Measurements from ENCODE around the gene INSR.
"Not testable (repeated sequence)": the region's sequence is repeated elsewhere in the genome, so short reads cannot be mapped to it uniquely, and the experiment has no call there.

The INSR gene

GRCh38 chr19:7216373-7216902 is 77.8 kb downstream of the INSR start:
- DNase-seq = no peak

- DNase-seq = no peak
Measured at GRCh38 chr19:7215176-7215575, 79.0 kb downstream of the INSR start.

GRCh38 chr19:7214324-7215089 is 79.7 kb downstream of the INSR start:
- DNase-seq = no peak

GRCh38 chr19:7213628-7214323 is 80.4 kb downstream of the INSR start:
- no peak for DNase-seq

- DNase-seq = no peak
Measured at GRCh38 chr19:7211191-7211951, 82.8 kb downstream of the INSR start.

GRCh38 chr19:7210359-7210758 is 83.9 kb downstream of the INSR start:
- DNase-seq = no peak

GRCh38 chr19:7209597-7210325 is 84.5 kb downstream of the INSR start:
- not testable (repeated sequence) for DNase-seq

- not testable (repeated sequence) for DNase-seq
Measured at GRCh38 chr19:7209036-7209435, 85.2 kb downstream of the INSR start.

GRCh38 chr19:7203332-7203731 is 90.9 kb downstream of the INSR start:
- no peak for DNase-seq

- DNase-seq = no peak
Measured at GRCh38 chr19:7202888-7203287, 91.3 kb downstream of the INSR start.

- peak; percentile 1 for DNase-seq
Measured at GRCh38 chr19:7200736-7201135, 93.5 kb downstream of the INSR start.

GRCh38 chr19:7199613-7200533 is 94.3 kb downstream of the INSR start:
- DNase-seq = no peak

GRCh38 chr19:7197760-7198696 is 96.2 kb downstream of the INSR start:
- DNase-seq = peak; percentile 92

GRCh38 chr19:7197119-7197759 is 97.0 kb downstream of the INSR start:
- peak; percentile 93 for DNase-seq

- no peak for DNase-seq
Measured at GRCh38 chr19:7196763-7197118, 97.5 kb downstream of the INSR start.

GRCh38 chr19:7195046-7195445 is 99.2 kb downstream of the INSR start:
- no peak for DNase-seq

- no peak for DNase-seq
Measured at GRCh38 chr19:7194566-7194965, 99.6 kb downstream of the INSR start.

GRCh38 chr19:7191946-7192691 is 102.1 kb downstream of the INSR start:
- no peak for DNase-seq
